GM18873 (cell line): ENCODE measurements around the gene CENPU.

Experiments
- ATAC-seq: cut with Tn5 transposase; IDR thresholded peaks from one replicate; pipeline ENCODE4 v1.9.1; 2021; ENCODE audit warnings: mild to moderate bottlenecking, moderate library complexity, moderate number of reproducible peaks; ENCODE audit not compliant: unreplicated experiment, low FRiP score

Gene CENPU

DNA sequence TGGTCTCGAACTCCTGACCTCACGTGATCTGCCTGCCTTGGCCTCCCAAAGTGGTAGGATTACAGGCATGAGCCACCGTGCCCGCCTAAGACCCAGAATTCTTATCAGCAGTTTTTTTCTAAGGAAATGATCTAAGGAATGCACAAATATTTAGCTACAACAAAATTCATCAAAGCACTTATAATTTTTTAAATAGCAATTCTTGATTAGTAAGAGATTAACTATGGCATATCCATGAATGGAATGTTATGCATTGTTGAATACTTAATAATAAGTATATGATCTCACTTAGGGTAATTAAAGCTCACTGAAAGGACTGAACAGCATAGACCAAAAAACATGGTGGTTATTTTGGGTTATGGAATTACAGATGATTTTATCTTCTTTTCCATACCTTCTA is 18.4 kb downstream of the CENPU start:
- no peak for ATAC-seq

DNA sequence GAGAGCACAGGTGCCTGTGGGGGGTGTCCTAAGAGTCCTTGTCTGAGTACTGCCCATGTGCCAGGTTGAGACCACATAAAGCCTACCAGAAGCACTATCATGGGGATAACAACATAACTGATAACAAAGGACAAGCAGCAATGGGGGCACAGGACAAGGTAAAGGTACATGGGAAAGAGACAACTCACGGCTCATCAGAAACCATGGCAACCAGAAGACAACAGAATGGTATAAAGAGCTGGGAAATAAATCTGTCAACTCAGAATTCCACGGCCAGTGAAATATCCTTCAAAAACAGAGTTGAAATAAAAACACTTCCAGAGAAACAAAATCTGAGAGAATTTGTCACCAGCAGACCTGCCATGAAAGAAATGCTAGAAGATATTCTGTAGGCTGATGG is 20.0 kb downstream of the CENPU start:
- ATAC-seq: no peak

GRCh38 chr4:184712322-184712721 is 21.6 kb downstream of the CENPU start:
- no peak for ATAC-seq

DNA sequence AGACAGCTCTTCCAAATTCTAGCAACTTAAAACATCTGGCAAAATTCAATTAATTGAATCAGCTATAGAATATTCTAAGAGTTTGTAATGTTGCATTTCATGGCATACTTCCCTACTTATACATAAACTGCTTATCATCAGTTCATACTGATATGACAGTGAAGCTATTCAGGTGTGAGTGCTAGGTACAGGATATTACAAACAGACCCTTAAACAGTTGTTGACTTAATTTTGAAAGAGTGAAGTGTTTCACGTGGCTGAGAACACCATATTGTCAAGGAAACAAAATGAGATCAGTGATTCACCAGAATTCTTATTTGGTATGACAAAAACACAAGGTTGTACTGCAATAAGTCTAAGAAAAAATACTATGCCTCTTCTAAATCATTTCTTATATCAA is 27.4 kb downstream of the CENPU start:
- no peak for ATAC-seq

- no peak for ATAC-seq
These were observed 28.2 kb downstream of the CENPU start for GRCh38 chr4:184705692-184706091.

- ATAC-seq: no peak
These were observed 31.8 kb downstream of the CENPU start for GRCh38 chr4:184702114-184702513.

GRCh38 chr4:184699941-184700340 is 34.0 kb downstream of the CENPU start:
- ATAC-seq: no peak

GRCh38 chr4:184697956-184698355 is 35.9 kb downstream of the CENPU start:
- no peak for ATAC-seq

DNA sequence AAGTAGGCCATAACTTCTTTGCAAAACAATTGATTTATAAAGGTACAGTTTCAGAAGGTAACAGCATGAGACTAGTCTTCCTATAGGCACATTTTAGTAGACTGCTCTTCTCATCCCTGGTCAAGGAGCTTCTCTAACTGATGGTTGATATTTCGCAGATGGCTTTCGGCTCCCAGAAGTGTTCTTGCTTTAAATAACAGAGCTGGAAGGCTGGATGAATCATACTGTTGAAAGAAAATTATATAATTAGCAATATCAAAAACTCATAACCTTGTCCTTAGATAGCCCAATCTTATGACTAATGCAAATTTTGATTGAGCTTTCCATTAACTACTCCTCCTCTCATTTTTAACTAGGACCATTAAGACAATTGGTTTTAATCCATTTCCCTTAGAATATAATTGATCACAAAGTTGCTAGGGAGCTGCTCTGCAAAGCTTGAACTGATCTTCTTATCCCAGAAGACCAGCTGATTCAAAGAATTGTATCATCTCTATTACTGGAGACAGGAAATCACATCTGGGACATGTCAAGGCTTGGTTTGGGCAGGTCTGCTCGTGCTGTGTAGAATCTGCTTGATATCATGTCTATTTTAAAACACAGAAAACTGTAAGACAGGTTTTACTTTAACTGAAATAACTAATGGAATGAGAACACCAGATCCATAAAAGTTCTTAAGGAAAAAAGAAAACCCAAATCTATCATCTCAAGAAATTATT is 38.6 kb downstream of the CENPU start:
- ATAC-seq: no peak

- no peak for ATAC-seq
These were observed 39.4 kb downstream of the CENPU start for GRCh38 chr4:184694412-184694956.

DNA sequence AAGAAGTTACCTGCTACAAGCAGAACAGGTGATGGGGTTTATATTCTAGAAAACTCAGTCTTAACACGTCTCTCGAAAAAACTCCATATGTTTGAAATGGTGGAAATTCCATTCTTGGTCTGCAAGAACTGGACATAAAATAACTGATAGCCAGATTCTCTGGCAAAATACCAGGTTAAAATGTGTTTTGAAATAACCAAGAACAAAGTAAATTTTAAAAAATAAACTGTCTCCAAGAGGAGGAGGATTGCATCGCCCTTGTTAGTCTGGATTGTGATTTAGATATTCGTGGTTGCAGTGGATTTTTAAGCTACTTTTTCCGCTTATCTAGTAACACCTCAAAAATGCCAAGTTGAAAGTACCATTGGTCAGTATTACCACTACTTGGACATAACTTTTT is 40.8 kb downstream of the CENPU start:
- no peak for ATAC-seq

GRCh38 chr4:184689681-184690080 is 44.2 kb downstream of the CENPU start:
- no peak for ATAC-seq

DNA sequence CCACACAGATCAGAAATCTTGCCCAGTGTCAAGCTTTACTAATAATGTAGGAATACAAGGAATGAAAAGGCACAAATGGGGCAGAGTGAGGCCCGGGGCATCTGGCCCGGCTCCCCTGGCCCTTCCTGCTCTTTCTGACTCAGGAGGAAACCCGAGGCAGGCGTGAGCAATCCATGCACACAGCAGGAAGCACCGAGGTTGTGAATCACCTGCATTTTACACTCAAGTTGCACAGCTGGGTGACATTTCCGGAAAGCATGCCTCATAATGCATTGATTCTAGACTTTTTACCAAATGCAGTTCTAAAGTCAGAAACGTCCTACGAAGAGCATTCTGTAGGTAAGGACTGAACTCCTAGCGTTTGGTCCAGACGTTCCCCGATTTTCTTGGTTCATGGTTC is 45.4 kb downstream of the CENPU start:
- ATAC-seq: no peak

DNA sequence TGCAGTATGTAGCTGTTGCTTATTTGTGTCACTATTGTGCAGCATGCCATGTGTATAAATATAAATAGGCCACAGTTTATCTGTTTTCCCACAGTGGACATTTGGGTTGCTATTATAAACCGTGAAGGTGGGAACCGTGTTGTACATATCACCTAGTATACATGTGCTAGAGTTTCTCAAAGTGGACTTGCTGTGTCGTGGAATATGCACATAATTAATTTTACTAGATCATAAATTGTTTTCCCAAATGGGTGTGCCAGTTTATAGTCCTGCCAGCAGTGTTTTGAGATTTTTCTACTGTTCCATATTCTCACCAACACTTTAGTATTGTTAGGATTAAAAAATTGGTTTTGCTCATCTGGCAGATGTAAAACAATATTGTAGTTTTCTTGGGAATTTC is 45.9 kb downstream of the CENPU start:
- ATAC-seq: no peak

- no peak for ATAC-seq
These were observed 49.3 kb downstream of the CENPU start for GRCh38 chr4:184684491-184685189.

DNA sequence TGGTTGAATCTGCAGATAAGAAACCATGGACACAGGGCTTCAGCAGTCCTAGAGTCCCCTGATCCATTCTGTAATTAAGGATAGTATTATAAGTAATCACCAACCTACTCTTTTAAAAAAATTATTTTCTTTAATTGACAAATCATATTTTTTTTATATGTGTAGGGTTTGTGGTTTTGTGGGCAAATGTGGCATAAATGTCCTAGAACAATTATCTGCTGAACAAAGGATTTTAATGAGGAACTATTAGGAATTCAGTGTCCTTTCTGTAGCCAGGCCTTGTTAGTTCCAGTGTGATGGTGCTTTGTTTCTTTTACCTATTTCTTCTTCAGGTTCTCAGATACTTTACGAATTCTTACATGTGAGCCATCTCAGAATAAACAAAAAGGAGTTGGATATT is 52.0 kb downstream of the CENPU start:
- ATAC-seq: no peak

GRCh38 chr4:184680698-184681097 is 53.2 kb downstream of the CENPU start:
- no peak for ATAC-seq

GRCh38 chr4:184675821-184676492 is 57.9 kb downstream of the CENPU start:
- ATAC-seq: no peak

DNA sequence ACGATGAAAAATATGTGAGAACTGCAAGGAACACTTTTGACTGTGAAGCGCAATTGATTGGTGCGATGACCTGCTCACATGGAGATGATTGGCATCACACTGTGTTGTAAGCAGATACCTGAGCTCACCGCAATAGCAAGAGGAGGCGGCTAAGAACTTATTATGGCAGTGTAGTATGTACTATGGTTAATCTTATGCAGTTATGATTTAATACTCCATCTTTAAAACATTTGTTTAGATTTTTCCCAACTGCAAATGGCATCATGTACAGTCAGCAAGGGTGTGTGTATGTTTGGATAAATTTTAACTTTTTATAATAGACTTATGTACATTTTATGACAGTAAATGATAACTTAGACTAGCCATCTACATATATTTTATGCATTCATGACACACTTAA is 58.9 kb downstream of the CENPU start:
- ATAC-seq: no peak

- no peak for ATAC-seq
These were observed 59.9 kb downstream of the CENPU start for GRCh38 chr4:184674011-184674410.

DNA sequence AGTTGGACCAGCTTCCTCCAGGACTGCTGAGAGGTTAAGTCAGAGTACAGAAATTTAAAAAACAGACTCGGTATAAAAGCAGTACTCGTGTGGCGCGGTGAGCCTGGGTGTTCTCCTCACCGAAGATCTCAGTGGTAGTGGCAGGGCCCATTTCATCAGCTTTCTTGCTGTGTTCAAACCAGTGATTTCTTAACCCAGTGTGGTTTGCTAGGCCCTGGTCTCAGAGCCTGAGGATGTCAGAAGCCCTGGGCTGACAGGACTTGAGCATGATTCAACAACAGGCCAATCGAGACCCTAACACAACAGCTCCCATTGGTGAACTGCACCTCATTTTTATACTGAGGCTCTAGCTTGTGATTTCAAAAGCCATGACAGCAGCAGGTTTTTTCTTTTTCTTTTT is 61.2 kb downstream of the CENPU start:
- no peak for ATAC-seq
